NB4 (cell line): ENCODE data around the gene KRT12.

Experiments used
- DNase-seq: peaks from one replicate; pipeline ENCODE4 v3.0.0; 2010; ENCODE audit warnings: low read depth
- H3K4me3 ChIP-seq: one replicate; pipeline ENCODE4 v1.5.1; 2011; ENCODE audit warnings: mild to moderate bottlenecking, low read depth, low read length, moderate library complexity
- MYC ChIP-seq: IDR thresholded peaks from 2 replicates; pipeline ENCODE4 v1.6.1; 2011; ENCODE audit warnings: low read depth, low read length
- POLR2A ChIP-seq: IDR thresholded peaks from 2 replicates; pipeline ENCODE4 v1.6.1; 2011; ENCODE audit warnings: mild to moderate bottlenecking; ENCODE audit not compliant: insufficient read length; ENCODE audit errors: extremely low read depth
- TF ChIP-seq, protein P1 (sequence below): IDR thresholded peaks from 2 replicates; pipeline ENCODE4 v1.6.1; 2011; ENCODE audit warnings: low read depth, low read length
- TF ChIP-seq, protein P2 (sequence below): IDR thresholded peaks from one replicate; pipeline ENCODE4 v1.5.1; 2012; ENCODE audit warnings: low read depth, low read length

Gene KRT12

GRCh38 chr17:40843242-40843641, 23.8 kb downstream of the KRT12 start:
- DNase-seq: no peak
- TF ChIP-seq, protein P1, sequence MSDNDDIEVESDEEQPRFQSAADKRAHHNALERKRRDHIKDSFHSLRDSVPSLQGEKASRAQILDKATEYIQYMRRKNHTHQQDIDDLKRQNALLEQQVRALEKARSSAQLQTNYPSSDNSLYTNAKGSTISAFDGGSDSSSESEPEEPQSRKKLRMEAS: no peak
- TF ChIP-seq MYC: no peak
- TF ChIP-seq POLR2A: no peak
- TF ChIP-seq, protein P2, sequence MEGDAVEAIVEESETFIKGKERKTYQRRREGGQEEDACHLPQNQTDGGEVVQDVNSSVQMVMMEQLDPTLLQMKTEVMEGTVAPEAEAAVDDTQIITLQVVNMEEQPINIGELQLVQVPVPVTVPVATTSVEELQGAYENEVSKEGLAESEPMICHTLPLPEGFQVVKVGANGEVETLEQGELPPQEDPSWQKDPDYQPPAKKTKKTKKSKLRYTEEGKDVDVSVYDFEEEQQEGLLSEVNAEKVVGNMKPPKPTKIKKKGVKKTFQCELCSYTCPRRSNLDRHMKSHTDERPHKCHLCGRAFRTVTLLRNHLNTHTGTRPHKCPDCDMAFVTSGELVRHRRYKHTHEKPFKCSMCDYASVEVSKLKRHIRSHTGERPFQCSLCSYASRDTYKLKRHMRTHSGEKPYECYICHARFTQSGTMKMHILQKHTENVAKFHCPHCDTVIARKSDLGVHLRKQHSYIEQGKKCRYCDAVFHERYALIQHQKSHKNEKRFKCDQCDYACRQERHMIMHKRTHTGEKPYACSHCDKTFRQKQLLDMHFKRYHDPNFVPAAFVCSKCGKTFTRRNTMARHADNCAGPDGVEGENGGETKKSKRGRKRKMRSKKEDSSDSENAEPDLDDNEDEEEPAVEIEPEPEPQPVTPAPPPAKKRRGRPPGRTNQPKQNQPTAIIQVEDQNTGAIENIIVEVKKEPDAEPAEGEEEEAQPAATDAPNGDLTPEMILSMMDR: no peak
- H3K4me3 ChIP-seq: no peak overlapping the region

DNA sequence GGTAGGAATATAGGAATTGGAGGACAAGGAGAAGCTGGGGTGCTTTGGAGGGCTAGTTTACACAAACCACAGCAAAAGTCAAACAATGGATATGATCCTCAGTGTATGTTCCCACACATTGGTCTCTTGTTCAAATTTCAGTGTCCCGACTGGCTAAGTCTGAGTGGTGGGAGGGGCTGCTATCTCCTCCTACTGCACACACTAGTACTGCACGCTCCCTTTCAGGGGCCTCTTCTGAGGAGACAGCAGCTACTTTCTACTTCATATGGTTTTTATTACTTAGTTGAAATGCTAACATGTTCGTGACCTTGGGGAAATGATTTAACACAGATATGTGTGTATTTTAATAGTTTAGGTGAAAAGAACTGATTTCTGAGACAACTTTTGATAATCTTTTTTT, 25.8 kb downstream of the KRT12 start:
- TF ChIP-seq POLR2A (no peak), MYC (no peak)
- TF ChIP-seq, protein P1: no peak
- TF ChIP-seq, protein P2: no peak
- no peak for DNase-seq
- no peak overlapping the region for H3K4me3 ChIP-seq

- no peak for DNase-seq
- TF ChIP-seq, protein P2: no peak
- no peak for TF ChIP-seq POLR2A
- TF ChIP-seq, protein P1: no peak
- no peak for TF ChIP-seq MYC
- no peak overlapping the region for H3K4me3 ChIP-seq
Observed at GRCh38 chr17:40839194-40839593, 27.8 kb downstream of the KRT12 start.

DNA sequence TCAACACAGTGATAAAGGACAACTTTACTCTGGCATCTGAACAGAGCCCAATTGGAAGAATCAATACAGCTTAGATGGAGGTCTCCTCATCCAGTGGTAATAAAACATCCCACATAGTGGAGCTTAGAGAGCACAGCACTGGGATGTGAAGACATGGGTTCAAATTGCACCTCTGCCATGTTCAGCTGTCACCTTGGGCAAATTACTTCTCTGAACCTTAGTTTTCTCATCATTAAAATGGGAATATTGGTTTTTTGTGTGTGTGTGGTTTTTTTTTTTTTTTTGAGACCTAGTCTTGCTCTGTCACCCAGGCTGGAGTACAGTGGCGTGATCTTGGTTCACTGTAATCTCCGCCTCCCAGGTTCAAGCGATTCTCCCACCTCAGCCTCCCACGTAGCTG, 31.0 kb downstream of the KRT12 start:
- TF ChIP-seq, protein P2: no peak
- TF ChIP-seq MYC (no peak), POLR2A (no peak)
- TF ChIP-seq, protein P1: no peak

GRCh38 chr17:40833882-40834281, 33.1 kb downstream of the KRT12 start:
- no peak for DNase-seq
- no peak overlapping the region for H3K4me3 ChIP-seq
- TF ChIP-seq, protein P1: no peak
- TF ChIP-seq POLR2A: no peak
- no peak for TF ChIP-seq MYC
- TF ChIP-seq, protein P2: no peak

More for the DNA sequence above, 31.0 kb downstream of the KRT12 start:
- no peak for DNase-seq
- H3K4me3 ChIP-seq: no peak overlapping the region

GRCh38 chr17:40832840-40833239, 34.2 kb downstream of the KRT12 start:
- no peak for TF ChIP-seq POLR2A
- TF ChIP-seq, protein P1: no peak
- TF ChIP-seq, protein P2: no peak
- TF ChIP-seq MYC: no peak
- no peak for DNase-seq
- no peak overlapping the region for H3K4me3 ChIP-seq
